ENCODE measurements around the gene TCTN3.

DNA sequence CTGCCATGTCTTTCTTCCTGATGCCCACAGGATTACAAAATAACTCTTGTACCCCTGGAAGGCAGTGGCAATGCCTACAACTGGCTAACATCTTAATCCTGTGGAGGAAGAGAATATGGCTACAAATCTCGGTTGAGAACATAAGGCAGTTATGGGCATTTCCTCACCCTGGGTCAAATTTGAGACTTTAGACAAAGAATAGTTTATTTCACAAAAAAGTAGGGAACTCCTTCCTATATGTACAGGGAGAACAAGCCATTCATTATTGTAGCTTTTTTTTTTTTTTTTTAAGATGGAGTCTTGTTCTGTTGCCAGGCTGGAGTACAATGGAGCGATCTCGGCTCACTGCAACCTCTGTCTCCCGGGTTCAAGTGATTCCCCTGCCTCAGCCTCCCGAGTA lies 39.8 kb downstream of the TCTN3 start:
- no peak for TF ChIP-seq POLR2A (IDR thresholded peaks at IDR 0.05; ENCODE audit: low read depth, low read length)
- no peak for TF ChIP-seq CREB1 (IDR thresholded peaks at IDR 0.05; ENCODE audit: low read depth)
- TF ChIP-seq, protein P1, sequence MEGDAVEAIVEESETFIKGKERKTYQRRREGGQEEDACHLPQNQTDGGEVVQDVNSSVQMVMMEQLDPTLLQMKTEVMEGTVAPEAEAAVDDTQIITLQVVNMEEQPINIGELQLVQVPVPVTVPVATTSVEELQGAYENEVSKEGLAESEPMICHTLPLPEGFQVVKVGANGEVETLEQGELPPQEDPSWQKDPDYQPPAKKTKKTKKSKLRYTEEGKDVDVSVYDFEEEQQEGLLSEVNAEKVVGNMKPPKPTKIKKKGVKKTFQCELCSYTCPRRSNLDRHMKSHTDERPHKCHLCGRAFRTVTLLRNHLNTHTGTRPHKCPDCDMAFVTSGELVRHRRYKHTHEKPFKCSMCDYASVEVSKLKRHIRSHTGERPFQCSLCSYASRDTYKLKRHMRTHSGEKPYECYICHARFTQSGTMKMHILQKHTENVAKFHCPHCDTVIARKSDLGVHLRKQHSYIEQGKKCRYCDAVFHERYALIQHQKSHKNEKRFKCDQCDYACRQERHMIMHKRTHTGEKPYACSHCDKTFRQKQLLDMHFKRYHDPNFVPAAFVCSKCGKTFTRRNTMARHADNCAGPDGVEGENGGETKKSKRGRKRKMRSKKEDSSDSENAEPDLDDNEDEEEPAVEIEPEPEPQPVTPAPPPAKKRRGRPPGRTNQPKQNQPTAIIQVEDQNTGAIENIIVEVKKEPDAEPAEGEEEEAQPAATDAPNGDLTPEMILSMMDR (IDR thresholded peaks at IDR 0.05 in 2 of 3, conservative IDR thresholded peaks at IDR 0.05 in 1 of 3; ENCODE audit: control insufficient read depth in 2 of 3, extremely low read depth in 1 of 3, insufficient read depth in 1 of 3, low read depth in 3 of 3, low read length in 3 of 3): no peak

Measured in GM12878 (cell line).